Measurements from ENCODE around the gene CD99. TPM values are rescaled to one million over a fixed set of nuclear protein-coding genes. Genes with fewer than 3 reads are reported as not detected.

The CD99 gene
- total RNA-seq, 4 donors from 2014 or later, result 248 to 635 (median 378) TPM

GRCh38 chrX:2710041-2710840, 19.1 kb downstream of the CD99 start:
- TF ChIP-seq, protein P1, sequence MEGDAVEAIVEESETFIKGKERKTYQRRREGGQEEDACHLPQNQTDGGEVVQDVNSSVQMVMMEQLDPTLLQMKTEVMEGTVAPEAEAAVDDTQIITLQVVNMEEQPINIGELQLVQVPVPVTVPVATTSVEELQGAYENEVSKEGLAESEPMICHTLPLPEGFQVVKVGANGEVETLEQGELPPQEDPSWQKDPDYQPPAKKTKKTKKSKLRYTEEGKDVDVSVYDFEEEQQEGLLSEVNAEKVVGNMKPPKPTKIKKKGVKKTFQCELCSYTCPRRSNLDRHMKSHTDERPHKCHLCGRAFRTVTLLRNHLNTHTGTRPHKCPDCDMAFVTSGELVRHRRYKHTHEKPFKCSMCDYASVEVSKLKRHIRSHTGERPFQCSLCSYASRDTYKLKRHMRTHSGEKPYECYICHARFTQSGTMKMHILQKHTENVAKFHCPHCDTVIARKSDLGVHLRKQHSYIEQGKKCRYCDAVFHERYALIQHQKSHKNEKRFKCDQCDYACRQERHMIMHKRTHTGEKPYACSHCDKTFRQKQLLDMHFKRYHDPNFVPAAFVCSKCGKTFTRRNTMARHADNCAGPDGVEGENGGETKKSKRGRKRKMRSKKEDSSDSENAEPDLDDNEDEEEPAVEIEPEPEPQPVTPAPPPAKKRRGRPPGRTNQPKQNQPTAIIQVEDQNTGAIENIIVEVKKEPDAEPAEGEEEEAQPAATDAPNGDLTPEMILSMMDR (IDR thresholded peaks at IDR 0.05; ENCODE audit: low read depth), result no peak

GRCh38 chrX:2711441-2711840, 20.3 kb downstream of the CD99 start:
- TF ChIP-seq, protein P1 (IDR thresholded peaks at IDR 0.05; ENCODE audit: low read depth), result no peak

DNA sequence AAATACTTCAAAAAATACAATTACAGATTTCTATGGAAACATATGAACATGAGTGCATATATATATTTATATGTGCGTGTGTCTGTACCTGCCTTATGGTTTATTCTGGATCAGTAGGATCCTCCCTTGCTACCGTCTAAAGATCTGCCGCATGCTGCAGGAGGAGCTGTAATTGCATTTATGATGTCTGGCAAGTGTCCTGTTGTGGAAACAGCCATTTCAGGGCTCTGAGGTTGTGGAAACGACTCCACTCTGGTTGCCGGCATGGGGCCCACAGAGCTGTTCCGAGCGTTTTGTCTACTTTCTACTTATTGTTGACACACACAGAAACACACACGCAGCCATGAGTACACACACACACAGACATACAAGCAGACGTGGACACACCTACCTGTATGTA, 21.3 kb downstream of the CD99 start:
- TF ChIP-seq, protein P1 (IDR thresholded peaks at IDR 0.05; ENCODE audit: low read depth), result no peak

GRCh38 chrX:2712890-2713840, 22.1 kb downstream of the CD99 start:
- TF ChIP-seq, protein P1 (IDR thresholded peaks at IDR 0.05; ENCODE audit: low read depth), result no peak

GRCh38 chrX:2714551-2714950, 23.5 kb downstream of the CD99 start:
- TF ChIP-seq, protein P1 (IDR thresholded peaks at IDR 0.05; ENCODE audit: low read depth), result no peak

GRCh38 chrX:2715066-2715600, 24.0 kb downstream of the CD99 start:
- TF ChIP-seq, protein P1 (IDR thresholded peaks at IDR 0.05; ENCODE audit: low read depth), result no peak

- TF ChIP-seq, protein P1 (IDR thresholded peaks at IDR 0.05; ENCODE audit: low read depth), result no peak
These were observed 26.2 kb downstream of the CD99 start for GRCh38 chrX:2717312-2717711.
